ENCODE measurements around the gene FN3KRP.

DNA sequence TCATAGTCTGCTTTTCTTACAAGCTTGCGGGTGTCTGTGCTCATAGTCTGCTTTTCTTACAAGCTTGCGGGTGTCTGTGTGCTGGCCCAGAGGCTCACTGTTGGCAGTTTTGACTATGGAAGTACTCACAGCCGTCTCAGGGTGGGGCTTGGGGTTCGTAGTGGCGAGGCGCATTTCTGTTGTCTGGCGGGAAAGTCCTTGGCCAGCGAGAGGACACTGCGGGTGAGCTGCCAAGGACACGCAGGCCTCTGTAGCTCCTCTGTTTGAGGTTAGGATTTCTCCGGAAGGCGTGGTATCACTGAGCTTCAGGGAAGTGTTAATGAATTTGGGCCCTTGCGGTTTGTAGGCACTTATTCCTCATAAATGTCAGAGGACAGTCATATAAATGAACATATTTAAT, 48.9 kb downstream of the FN3KRP start:
- no peak for TF ChIP-seq POLR2A (IDR thresholded peaks at IDR 0.05)
- TF ChIP-seq, protein P1, sequence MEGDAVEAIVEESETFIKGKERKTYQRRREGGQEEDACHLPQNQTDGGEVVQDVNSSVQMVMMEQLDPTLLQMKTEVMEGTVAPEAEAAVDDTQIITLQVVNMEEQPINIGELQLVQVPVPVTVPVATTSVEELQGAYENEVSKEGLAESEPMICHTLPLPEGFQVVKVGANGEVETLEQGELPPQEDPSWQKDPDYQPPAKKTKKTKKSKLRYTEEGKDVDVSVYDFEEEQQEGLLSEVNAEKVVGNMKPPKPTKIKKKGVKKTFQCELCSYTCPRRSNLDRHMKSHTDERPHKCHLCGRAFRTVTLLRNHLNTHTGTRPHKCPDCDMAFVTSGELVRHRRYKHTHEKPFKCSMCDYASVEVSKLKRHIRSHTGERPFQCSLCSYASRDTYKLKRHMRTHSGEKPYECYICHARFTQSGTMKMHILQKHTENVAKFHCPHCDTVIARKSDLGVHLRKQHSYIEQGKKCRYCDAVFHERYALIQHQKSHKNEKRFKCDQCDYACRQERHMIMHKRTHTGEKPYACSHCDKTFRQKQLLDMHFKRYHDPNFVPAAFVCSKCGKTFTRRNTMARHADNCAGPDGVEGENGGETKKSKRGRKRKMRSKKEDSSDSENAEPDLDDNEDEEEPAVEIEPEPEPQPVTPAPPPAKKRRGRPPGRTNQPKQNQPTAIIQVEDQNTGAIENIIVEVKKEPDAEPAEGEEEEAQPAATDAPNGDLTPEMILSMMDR (IDR thresholded peaks at IDR 0.05): no peak
